GM23248 (cell line): ENCODE data around the gene WEE2. TPM values are rescaled to one million over a fixed set of nuclear protein-coding genes. Genes with fewer than 3 reads are reported as not detected.

ENCODE experiments used
- DNase-seq: peaks from one replicate; pipeline ENCODE4 v3.0.0-alpha.2; 2015
- H2AFZ ChIP-seq: fragments of 200-600 bp; sonication (generic); 2 replicates; pipeline ENCODE4 v1.6.1; 2016; ENCODE audit warnings: antibody characterized with exemption
- H3F3A ChIP-seq: fragments of 200-600 bp; sonication (generic); 2 replicates; pipeline ENCODE4 v1.6.1; 2016; ENCODE audit warnings: mild to moderate bottlenecking, antibody characterized with exemption, mixed run types; ENCODE audit not compliant: insufficient read depth
- H3K27ac ChIP-seq: fragments of 200-600 bp; sonication (generic); 2 replicates; pipeline ENCODE4 v1.5.1; 2016; ENCODE audit warnings: mild to moderate bottlenecking
- H3K27me3 ChIP-seq: fragments of 200-600 bp; sonication (generic); replicated peaks from 2 replicates; pipeline ENCODE4 v1.6.1; 2016; ENCODE audit warnings: mild to moderate bottlenecking; ENCODE audit not compliant: insufficient read depth
- H3K36me3 ChIP-seq: fragments of 200-600 bp; sonication (generic); 2 replicates; pipeline ENCODE4 v1.6.1; 2016; ENCODE audit warnings: low read depth, mild to moderate bottlenecking
- H3K4me1 ChIP-seq: fragments of 200-600 bp; sonication (generic); 2 replicates; pipeline ENCODE4 v1.6.1; 2016; ENCODE audit warnings: mild to moderate bottlenecking; ENCODE audit not compliant: insufficient read depth
- H3K4me2 ChIP-seq: fragments of 200-600 bp; sonication (generic); one replicate; pipeline ENCODE4 v1.6.1; 2016; ENCODE audit warnings: mild to moderate bottlenecking; ENCODE audit not compliant: unreplicated experiment
- H3K4me3 ChIP-seq: fragments of 200-600 bp; sonication (generic); 2 replicates; pipeline ENCODE4 v1.5.1; 2016; ENCODE audit warnings: mild to moderate bottlenecking
- H3K79me2 ChIP-seq: fragments of 200-600 bp; sonication (generic); 2 replicates; pipeline ENCODE4 v1.6.1; 2016; ENCODE audit warnings: mild to moderate bottlenecking; ENCODE audit not compliant: insufficient read depth
- H3K9ac ChIP-seq: fragments of 200-600 bp; sonication (generic); 2 replicates; pipeline ENCODE4 v1.6.1; 2016; ENCODE audit warnings: mild to moderate bottlenecking
- H3K9me2 ChIP-seq: fragments of 200-600 bp; sonication (generic); 2 replicates; pipeline ENCODE4 v1.6.1; 2016; ENCODE audit warnings: mixed run types, mild to moderate bottlenecking, moderate library complexity; ENCODE audit not compliant: insufficient read depth
- H3K9me3 ChIP-seq: fragments of 200-600 bp; sonication (generic); one replicate; pipeline ENCODE4 v1.6.1; 2017; ENCODE audit warnings: low read depth
- H4K20me1 ChIP-seq: fragments of 200-600 bp; sonication (generic); 2 replicates; pipeline ENCODE4 v1.6.0; 2016; ENCODE audit not compliant: insufficient read depth
- EZH2 ChIP-seq: fragments of 200-600 bp; sonication (generic); IDR thresholded peaks from 2 replicates; pipeline ENCODE4 v1.6.1; 2018; ENCODE audit warnings: antibody characterized with exemption, mild to moderate bottlenecking; ENCODE audit not compliant: insufficient read depth, poor library complexity, severe bottlenecking
- EZH2phosphoT487 ChIP-seq: fragments of 200-600 bp; sonication (generic); IDR thresholded peaks from 2 replicates; pipeline ENCODE4 v1.6.1; 2018; ENCODE audit warnings: antibody characterized with exemption, moderate library complexity, mild to moderate bottlenecking, low read depth; ENCODE audit not compliant: insufficient read depth
- WGBS, 2 experiments: methylation state at CpG; one replicate each; pipeline ENCODE4 v1.1.6; 2015 to 2017; ENCODE audit warnings: low lambda C conversion rate in 2 of 2, low coverage in 1 of 2; ENCODE audit errors: missing lambda C conversion rate in 2 of 2; 5-methylcytosine and 5-hydroxymethylcytosine counted together
- in situ Hi-C: fragments of 300-500 bp; cut with MboI; formaldehyde crosslinking; loops from 2 replicates; pipeline ENCODE4 v1.15.0; 2020
- polyA plus RNA-seq: library from polyadenylated mRNA; unstranded; fragments of >200 nt; fragmentation: Nextera tagmentation; extraction: Ambion mirVana; gene quantifications from 2 replicates; pipeline ENCODE4 v1.2.1, GENCODE V29; 2016
- total RNA-seq: library from RNA; depleted of rRNA; stranded (reverse); fragments of >200 nt; shearing (Covaris generic); gene quantifications from 2 replicates; pipeline ENCODE4 v1.2.3, GENCODE V29; 2014

Gene WEE2
- total and polyA plus RNA-seq, 2 experiments from 2014 or later, result not detected

- Histone ChIP-seq H3K4me3 (no peak overlapping the region), H3K27me3 (no peaks in the 10 kb centered on the region), H2AFZ (no peak overlapping the region), H3F3A (no peaks in the 10 kb centered on the region), H3K79me2 (no peaks in the 10 kb centered on the region), H3K4me1 (no peaks in the 10 kb centered on the region), H3K27ac (no peak overlapping the region), H3K9me2 (no peaks in the 10 kb centered on the region), H3K9ac (no peak overlapping the region), H3K36me3 (no peaks in the 10 kb centered on the region), H3K4me2 (no peak overlapping the region), H3K9me3 (no peaks in the 10 kb centered on the region), H4K20me1 (no peaks in the 10 kb centered on the region)
- no peak for DNase-seq
- 42 to 44% methylated on average over 6 of the region's 6 CpGs for WGBS, 2 experiments
- TF ChIP-seq EZH2 (no peak), EZH2phosphoT487 (no peak)
- in situ Hi-C loops, result no loop called here
Measured at GRCh38 chr7:141715794-141716689, 7.9 kb downstream of the WEE2 start.

GRCh38 chr7:141717450-141717849, 9.3 kb downstream of the WEE2 start:
- Histone ChIP-seq H3K79me2 (no peaks in the 10 kb centered on the region), H3K27ac (no peak overlapping the region), H3K4me2 (no peak overlapping the region), H3K4me1 (no peaks in the 10 kb centered on the region), H3K9me3 (no peaks in the 10 kb centered on the region), H2AFZ (no peak overlapping the region), H3K9me2 (no peaks in the 10 kb centered on the region), H4K20me1 (no peaks in the 10 kb centered on the region), H3F3A (no peaks in the 10 kb centered on the region), H3K4me3 (no peak overlapping the region), H3K36me3 (no peaks in the 10 kb centered on the region), H3K9ac (no peak overlapping the region), H3K27me3 (no peaks in the 10 kb centered on the region)
- DNase-seq, result no peak
- TF ChIP-seq EZH2phosphoT487 (no peak), EZH2 (no peak)
- WGBS, 2 experiments, result 71 to 73% methylated on average over 1 of the region's 1 CpG
- in situ Hi-C loops, result no loop called here

- Histone ChIP-seq H3K4me2 (no peak overlapping the region), H3K4me1 (no peaks in the 10 kb centered on the region), H2AFZ (no peak overlapping the region), H4K20me1 (no peaks in the 10 kb centered on the region), H3K9me3 (no peaks in the 10 kb centered on the region), H3K9ac (no peak overlapping the region), H3K36me3 (no peaks in the 10 kb centered on the region), H3K9me2 (no peaks in the 10 kb centered on the region), H3K4me3 (no peak overlapping the region), H3K79me2 (no peaks in the 10 kb centered on the region), H3K27me3 (no peaks in the 10 kb centered on the region), H3F3A (no peaks in the 10 kb centered on the region), H3K27ac (no peak overlapping the region)
- no peak for TF ChIP-seq EZH2
- TF ChIP-seq EZH2phosphoT487, result no peak
- DNase-seq, result no peak
- 41 to 43% methylated on average over 2 of the region's 2 CpGs for WGBS, 2 experiments
- in situ Hi-C loops, result no loop called here
Measured at GRCh38 chr7:141722529-141722928, 14.4 kb downstream of the WEE2 start.

GRCh38 chr7:141729020-141729419, 20.9 kb downstream of the WEE2 start:
- H3K79me2 ChIP-seq, result no peaks in the 10 kb centered on the region
- H3K4me1 ChIP-seq, result no peaks in the 10 kb centered on the region
- no peaks in the 10 kb centered on the region for H3K27me3 ChIP-seq
- no peaks in the 10 kb centered on the region for H3F3A ChIP-seq
- no peak overlapping the region for H3K9ac ChIP-seq
- in situ Hi-C loops, result no loop called here
- TF ChIP-seq EZH2 (no peak), EZH2phosphoT487 (no peak)
- H3K4me3 ChIP-seq, result no peak overlapping the region
- no peaks in the 10 kb centered on the region for H3K9me2 ChIP-seq
- H3K36me3 ChIP-seq, result no peaks in the 10 kb centered on the region
- no peak for DNase-seq
- H2AFZ ChIP-seq, result no peak overlapping the region
- no peak overlapping the region for H3K4me2 ChIP-seq
- H3K27ac ChIP-seq, result no peak overlapping the region
- H4K20me1 ChIP-seq, result no peaks in the 10 kb centered on the region
- H3K9me3 ChIP-seq, result no peaks in the 10 kb centered on the region
- 35 to 40% methylated on average over 1 of the region's 1 CpG for WGBS, 2 experiments
